Heart left ventricle (tissue), 16 donors: ENCODE results near the gene TXNDC17. TPM values are rescaled to one million over a fixed set of nuclear protein-coding genes. Genes with fewer than 3 reads are reported as not detected.

Experiments used
- ATAC-seq, 4 donors: fragments of 200-7000 bp; cut with Tn5 transposase; one replicate each; pipeline ENCODE4 v1.9.1; 2020 to 2022; ENCODE audit warnings: moderate library complexity in 4 of 4, mild to moderate bottlenecking in 3 of 4, moderate number of reproducible peaks in 1 of 4
- DNase-seq, 5 donors: peaks; one replicate each; pipeline ENCODE4 v3.0.0-alpha.2; 2020
- H3K27ac ChIP-seq, 12 donors: fragments of 200-600 bp; sonication (generic) in 4 of 12; one replicate each; pipeline versions ENCODE4 v1.5.0 to v1.8.0; 2016 to 2022; ENCODE audit warnings: mild to moderate bottlenecking in 2 of 12
- H3K27me3 ChIP-seq, 9 donors: fragments of 200-600 bp; sonication (generic) in 2 of 9; one replicate each; pipeline versions ENCODE4 v1.5.1 to v1.8.0; 2016 to 2022; ENCODE audit warnings: mild to moderate bottlenecking in 3 of 9
- H3K36me3 ChIP-seq, 9 donors: fragments of 200-600 bp; sonication (generic) in 2 of 9; one replicate each; pipeline versions ENCODE4 v1.5.0 to v1.8.0; 2018 to 2022; ENCODE audit warnings: mild to moderate bottlenecking in 2 of 9
- H3K4me1 ChIP-seq, 12 donors: fragments of 200-600 bp; sonication (generic) in 4 of 12; one replicate each; pipeline versions ENCODE4 v1.5.0 to v1.8.0; 2016 to 2022; ENCODE audit warnings: mild to moderate bottlenecking in 3 of 12
- H3K4me3 ChIP-seq, 12 donors: fragments of 200-600 bp; sonication (generic) in 4 of 12; one replicate each; pipeline versions ENCODE4 v1.5.0 to v1.8.0; 2017 to 2022; ENCODE audit warnings: mild to moderate bottlenecking in 9 of 12, moderate library complexity in 4 of 12
- H3K9me3 ChIP-seq, 12 donors: fragments of 200-600 bp; sonication (generic) in 4 of 12; one replicate each; pipeline versions ENCODE4 v1.5.0 to v1.8.0; 2016 to 2022; ENCODE audit warnings: mild to moderate bottlenecking in 1 of 12
- CTCF ChIP-seq, 12 donors: fragments of 200-600 bp; sonication (generic) in 4 of 12; IDR thresholded peaks; one replicate each; pipeline versions ENCODE4 v1.5.0 to v1.8.0; 2018 to 2022; ENCODE audit warnings: antibody characterized with exemption in 12 of 12, mild to moderate bottlenecking in 5 of 12
- POLR2A ChIP-seq, 2 donors: fragments of 450-650 bp; IDR thresholded peaks; one replicate each; pipeline ENCODE4 v1.6.1; 2017; ENCODE audit warnings: antibody characterized with exemption in 2 of 2, mild to moderate bottlenecking in 2 of 2, moderate library complexity in 2 of 2
- WGBS, 4 donors: extraction: QIAGEN DNeasy Blood & Tissue Kit in 2 of 4; methylation state at CpG; one replicate each; pipeline versions ENCODE4 v1.1.5 to v1.1.7; 2013 to 2018; 5-methylcytosine and 5-hydroxymethylcytosine counted together
- intact Hi-C, 10 donors: fragments of 100-400 bp; cut with DNase I; formaldehyde crosslinking; loops; one replicate each; pipeline versions ENCODE4 v1.11.1 to v1.14.2; 2022
- polyA plus RNA-seq, 2 donors: library from polyadenylated mRNA; stranded (reverse); fragments of 200-250 nt; gene quantifications; one replicate each; pipeline ENCODE4 v1.2.3, GENCODE V29; 2013
- total RNA-seq, 9 donors: library from RNA; depleted of rRNA in 2 of 9; stranded (reverse); fragments of >200 nt in 2 of 9; fragmentation: NEBNext Ultra II Directional in 3 of 9; extraction: Animal tissue kit (Norgen Biotek cat#: 25700) in 3 of 9; gene quantifications; one replicate each; pipeline versions ENCODE4 v1.1.0 to v1.2.4, GENCODE V29; 2016 to 2023
- donor health status: ischemic (EF 13 %, LVEDD 7.1; RV severe dilation, severe dysfunction).
- donor health status: healthy with polysubstance abuse.
- donor health status: DM: no; HTN: yes; CAD: no.
- donor health status: DM: no; HTN: no; CAD: no.
- donor health status: ischemic (EF 25% LVEDD 6.9; RV normal size, moderate dysfunction).
- donor health status: ischemic (EF 25% LVEDD 5.7; RV mildly dilated, moderate dysfunction).
- donor health status: healthy.
- donor health status: DM: yes; HTN: yes; CAD: no.
- donor health status: ischemic (EF 35%, LVEDD 5.7; RV mildly dilated, moderate dysfunction).
- donor health status: nonischemic (EF 11% LVEDD 7.7; RV severe dilation, severe dysfunction).
- donor health status: DM: yes; HTN: yes; CAD: no.
- donor health status: PGD.
- donor health status: ischemic (EF 29% LVEDD 5.4; RV normal size, mild dysfunction).
- donor health status: nonischemic (EF 23%, LVEDD 6.1; RV moderate dilation, normal function).

The TXNDC17 gene
- total and polyA plus RNA-seq, 11 donors, result 31.5 to 221 (median 62.8) TPM

DNA sequence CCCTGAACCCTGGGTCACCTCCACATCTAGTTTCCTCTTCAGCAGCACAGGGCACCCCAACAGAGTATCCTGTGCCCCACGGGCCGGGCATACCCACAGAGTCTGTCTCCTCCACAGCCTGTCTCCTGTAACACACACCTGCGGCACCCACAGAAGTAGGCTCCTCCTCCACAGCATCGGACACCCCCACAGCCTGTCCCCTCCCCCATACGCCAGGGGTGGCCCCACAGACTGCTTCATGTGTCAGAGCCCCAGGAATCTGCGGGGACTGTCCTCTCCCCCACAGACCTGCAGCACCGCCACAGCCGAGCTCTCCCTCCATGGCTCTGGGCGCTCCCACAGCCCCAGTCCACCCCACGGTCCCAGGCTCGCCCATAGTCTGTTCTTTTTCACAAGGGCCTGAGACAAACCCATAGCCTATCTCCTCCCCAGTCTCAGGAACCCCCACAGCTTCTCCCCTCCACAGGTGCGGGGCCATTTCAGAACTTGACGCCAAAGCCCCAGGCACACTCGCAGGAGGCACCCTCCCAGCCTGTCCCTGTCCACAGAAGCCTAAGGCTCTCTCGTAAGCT is 1.8 kb upstream of the TXNDC17 start:
- ATAC-seq (no peak), DNase-seq (no peak)
- H3K27ac ChIP-seq, result peak overlapping the region in 1 of 12 donors; percentile 86
- TF ChIP-seq POLR2A (IDR thresholded peaks at IDR 0.05), result no peak
- no peak for TF ChIP-seq CTCF (IDR thresholded peaks at IDR 0.05)
- intact Hi-C loops, result no loop called here
- H3K4me3 ChIP-seq, result peak overlapping the region; percentile 55 to 98 (median 82)
- peaks cover 0 to 30% (median 22%) of the 10 kb centered on the region in 9 donors for H3K36me3 ChIP-seq
- no peaks in the 10 kb centered on the region for H3K9me3 ChIP-seq
- WGBS, 4 donors, result 56 to 60% (median 57%) methylated on average over 14 to 15 of the region's 15 CpGs
- no peaks in the 10 kb centered on the region for H3K27me3 ChIP-seq
- H3K4me1 ChIP-seq, result peaks cover 0 to 37% (median 24%) of the 10 kb centered on the region in 12 donors

DNA sequence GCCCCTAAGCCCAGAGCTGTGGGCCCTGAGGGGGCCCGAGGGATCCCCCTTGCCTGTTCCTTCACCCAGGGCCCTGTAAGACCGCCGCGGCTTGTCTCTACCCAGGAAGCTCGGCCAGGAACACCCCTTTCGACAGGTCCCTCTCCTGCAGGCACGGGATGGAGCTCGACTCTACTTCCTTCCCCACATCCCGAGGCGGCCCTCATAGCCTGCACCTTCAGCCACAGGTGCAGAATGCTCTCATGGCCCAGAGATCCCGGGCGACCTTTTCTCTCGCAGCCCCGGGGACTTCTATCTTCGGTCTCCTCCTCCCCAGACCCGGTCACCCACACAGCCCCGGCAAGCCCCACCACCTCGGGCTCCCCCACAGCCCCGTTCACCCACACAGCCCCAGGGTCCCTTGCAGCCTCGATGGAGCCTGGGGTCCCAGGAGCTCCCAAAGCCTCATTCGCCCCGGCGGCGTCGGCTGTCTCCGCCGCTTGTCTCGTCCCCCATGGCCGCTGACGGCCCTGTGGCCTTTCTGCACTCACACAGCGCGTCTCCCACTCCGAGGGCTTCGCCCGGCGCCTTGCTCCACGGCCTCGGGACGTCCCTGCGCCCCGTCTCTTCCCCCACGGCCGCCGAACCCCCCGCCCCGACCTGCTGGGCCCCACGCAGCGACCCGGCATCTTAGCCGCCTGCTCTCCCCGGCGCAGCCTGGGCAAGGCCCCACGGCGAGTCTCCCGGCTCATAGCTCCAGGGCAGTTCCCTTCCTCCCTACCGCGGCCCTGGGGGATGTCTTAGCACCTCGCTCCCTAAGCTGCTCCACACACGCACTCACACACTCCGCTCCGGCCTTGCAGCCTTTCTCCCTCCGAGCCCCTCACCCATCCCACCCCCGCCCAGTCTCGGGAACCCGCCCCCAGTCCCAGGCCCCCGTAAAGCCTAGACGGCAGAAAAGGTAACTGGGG is 999 bp upstream of the TXNDC17 start:
- no peaks in the 10 kb centered on the region for H3K27me3 ChIP-seq
- peak in 3 of 4 donors; percentile 27 to 55 (median 37) for ATAC-seq
- peak in 4 of 5 donors; percentile 41 to 73 (median 44) for DNase-seq
- TF ChIP-seq POLR2A (IDR thresholded peaks at IDR 0.05), result no peak
- TF ChIP-seq CTCF (IDR thresholded peaks at IDR 0.05), result no peak
- no peaks in the 10 kb centered on the region for H3K9me3 ChIP-seq
- peaks cover 0 to 37% (median 24%) of the 10 kb centered on the region in 12 donors for H3K4me1 ChIP-seq
- intact Hi-C loops, result no loop called here
- H3K27ac ChIP-seq, result peak overlapping the region; percentile 73 to 96 (median 86)
- H3K36me3 ChIP-seq, result peaks cover 0 to 30% (median 23%) of the 10 kb centered on the region in 9 donors
- WGBS, 4 donors, result 1% methylated on average over 30 to 67 of the region's 67 CpGs
- peak overlapping the region; percentile 55 to 98 (median 82) for H3K4me3 ChIP-seq

GRCh38 chr17:6641247-6641863 is 495 bp downstream of the TXNDC17 start:
- Histone ChIP-seq H3K4me3 (peak overlapping the region; percentile 55 to 98 (median 82)), H3K27me3 (no peaks in the 10 kb centered on the region), H3K9me3 (no peaks in the 10 kb centered on the region), H3K36me3 (peaks cover 0 to 42% (median 31%) of the 10 kb centered on the region in 9 donors), H3K4me1 (peaks cover 0 to 37% (median 24%) of the 10 kb centered on the region in 12 donors), H3K27ac (peak overlapping the region; percentile 73 to 96 (median 86))
- no peak for TF ChIP-seq POLR2A (IDR thresholded peaks at IDR 0.05)
- TF ChIP-seq CTCF (IDR thresholded peaks at IDR 0.05), result no peak
- 2 to 4% (median 3%) methylated on average over 20 of the region's 20 CpGs for WGBS, 4 donors
- DNase-seq (no peak), ATAC-seq (peak; percentile 5 to 17 (median 12))
- intact Hi-C loops, result no loop called here
